Measurements from ENCODE around the gene PSAP.

Gene PSAP

GRCh38 chr10:71806704-71807556 lies 44.1 kb downstream of the PSAP start:
- Histone ChIP-seq H3K14ac (ENCODE audit: low read length in 2 of 2) (no peak overlapping the region), H3K23ac (ENCODE audit: low read length in 2 of 2) (no peak overlapping the region), H3K4ac (ENCODE audit: low read depth in 1 of 2, low read length in 2 of 2) (no peak overlapping the region), H2BK12ac (ENCODE audit: low read length in 2 of 2) (no peak overlapping the region), H3K4me3 (ENCODE audit: insufficient read depth in 1 of 2, low read depth in 1 of 2, low read length in 2 of 2) (no peak overlapping the region), H2BK5ac (ENCODE audit: low read depth, low read length, poor library complexity, severe bottlenecking) (no peak overlapping the region), H3K27ac (ENCODE audit: low read length, poor library complexity, severe bottlenecking) (no peak overlapping the region), H3K9me3 (ENCODE audit: control insufficient read depth, low read length) (no peaks in the 10 kb centered on the region), H3K36me3 (ENCODE audit: control insufficient read depth in 1 of 2, insufficient read depth in 2 of 2, low read depth in 1 of 2, low read length in 2 of 2) (peaks cover 5 to 8% of the 10 kb centered on the region in 2 experiments), H3K4me1 (ENCODE audit: control insufficient read depth, insufficient read depth, low read depth, low read length) (peaks cover under 1% of the 10 kb centered on the region), H2BK120ac (ENCODE audit: low read depth, low read length) (no peak overlapping the region), H4K91ac (ENCODE audit: low read length) (no peak overlapping the region), H2BK15ac (ENCODE audit: low read depth, poor library complexity, severe bottlenecking) (no peak overlapping the region), H3K18ac (ENCODE audit: low read depth in 1 of 2, low read length in 2 of 2) (no peak overlapping the region), H3K4me2 (ENCODE audit: low read length, poor library complexity, severe bottlenecking) (no peak overlapping the region), H2AK5ac (ENCODE audit: low read length, severe bottlenecking) (no peak overlapping the region), H3K27me3 (ENCODE audit: control insufficient read depth in 1 of 2, insufficient read depth in 1 of 2, low read length in 2 of 2) (peaks cover 17 to 39% of the 10 kb centered on the region in 2 experiments), H4K8ac (ENCODE audit: low read length) (no peak overlapping the region), H2AFZ (ENCODE audit: low read depth, low read length) (no peak overlapping the region), H3K79me1 (replicated peaks; ENCODE audit: low read length, poor library complexity, severe bottlenecking) (no peaks in the 10 kb centered on the region), H3K9ac (ENCODE audit: low read length) (no peak overlapping the region)
- 93% methylated on average over 23 of the region's 23 CpGs for WGBS
- no peak for DNase-seq

DNA sequence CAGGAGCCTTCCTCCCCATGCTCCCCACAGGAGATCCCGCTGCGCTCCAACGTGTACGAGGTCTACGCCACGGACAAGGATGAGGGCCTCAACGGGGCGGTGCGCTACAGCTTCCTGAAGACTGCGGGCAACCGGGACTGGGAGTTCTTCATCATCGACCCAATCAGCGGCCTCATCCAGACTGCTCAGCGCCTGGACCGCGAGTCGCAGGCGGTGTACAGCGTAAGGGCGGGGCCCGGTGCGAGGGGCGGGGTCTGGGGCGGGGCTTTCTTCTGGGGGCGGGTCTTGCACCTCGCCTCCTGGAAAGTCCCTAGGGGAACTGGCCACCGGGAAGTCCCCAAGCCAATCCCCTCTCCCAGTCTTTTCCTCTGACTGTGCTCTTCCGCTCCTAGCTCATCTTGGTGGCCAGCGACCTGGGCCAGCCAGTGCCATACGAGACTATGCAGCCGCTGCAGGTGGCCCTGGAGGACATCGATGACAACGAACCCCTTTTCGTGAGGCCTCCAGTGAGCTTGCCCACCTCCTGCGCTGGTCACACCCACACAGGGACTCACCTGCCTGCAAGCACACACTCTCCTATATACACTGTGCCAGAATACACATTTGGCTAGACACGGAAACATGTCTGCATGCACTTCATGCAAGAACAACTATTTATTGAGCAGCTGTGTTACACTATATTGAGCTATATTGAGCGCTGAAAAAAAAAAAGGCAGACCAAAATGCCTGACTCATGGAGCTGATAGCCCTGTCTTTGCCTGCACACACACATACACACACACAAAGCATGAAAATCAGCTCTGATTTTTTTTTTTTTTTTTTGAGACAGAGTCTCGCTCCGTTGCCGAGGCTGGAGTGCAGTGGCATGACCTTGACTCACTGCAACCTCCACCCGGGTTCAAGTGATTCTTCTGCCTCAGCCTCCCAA lies 45.0 kb downstream of the PSAP start:
- no peak overlapping the region for H4K8ac ChIP-seq (ENCODE audit: low read length)
- no peak overlapping the region for H3K4ac ChIP-seq (ENCODE audit: low read depth in 1 of 2, low read length in 2 of 2)
- H2BK15ac ChIP-seq (ENCODE audit: low read depth, poor library complexity, severe bottlenecking) = no peak overlapping the region
- no peak overlapping the region for H2BK120ac ChIP-seq (ENCODE audit: low read depth, low read length)
- peaks cover under 1 to 5% of the 10 kb centered on the region in 2 experiments for H3K36me3 ChIP-seq (ENCODE audit: control insufficient read depth in 1 of 2, insufficient read depth in 2 of 2, low read depth in 1 of 2, low read length in 2 of 2)
- H3K4me3 ChIP-seq (ENCODE audit: insufficient read depth in 1 of 2, low read depth in 1 of 2, low read length in 2 of 2) = no peak overlapping the region
- H3K9ac ChIP-seq (ENCODE audit: low read length) = no peak overlapping the region
- no peak overlapping the region for H3K23ac ChIP-seq (ENCODE audit: low read length in 2 of 2)
- no peak overlapping the region for H3K27ac ChIP-seq (ENCODE audit: low read length, poor library complexity, severe bottlenecking)
- H3K14ac ChIP-seq (ENCODE audit: low read length in 2 of 2) = peak overlapping the region in 1 of 2 experiments; percentile 69
- no peak overlapping the region for H2AK5ac ChIP-seq (ENCODE audit: low read length, severe bottlenecking)
- H3K9me3 ChIP-seq (ENCODE audit: control insufficient read depth, low read length) = no peaks in the 10 kb centered on the region
- DNase-seq = peak; percentile 44
- WGBS = 25% methylated on average over 41 of the region's 41 CpGs
- H2BK12ac ChIP-seq (ENCODE audit: low read length in 2 of 2) = no peak overlapping the region
- peaks cover 17 to 44% of the 10 kb centered on the region in 2 experiments for H3K27me3 ChIP-seq (ENCODE audit: control insufficient read depth in 1 of 2, insufficient read depth in 1 of 2, low read length in 2 of 2)
- H2BK5ac ChIP-seq (ENCODE audit: low read depth, low read length, poor library complexity, severe bottlenecking) = no peak overlapping the region
- H2AFZ ChIP-seq (ENCODE audit: low read depth, low read length) = no peak overlapping the region
- H3K4me1 ChIP-seq (ENCODE audit: control insufficient read depth, insufficient read depth, low read depth, low read length) = no peaks in the 10 kb centered on the region
- H3K4me2 ChIP-seq (ENCODE audit: low read length, poor library complexity, severe bottlenecking) = no peak overlapping the region
- H3K18ac ChIP-seq (ENCODE audit: low read depth in 1 of 2, low read length in 2 of 2) = no peak overlapping the region
- H4K91ac ChIP-seq (ENCODE audit: low read length) = no peak overlapping the region
- H3K79me1 ChIP-seq (replicated peaks; ENCODE audit: low read length, poor library complexity, severe bottlenecking) = no peaks in the 10 kb centered on the region

GRCh38 chr10:71804077-71804476 lies 47.0 kb downstream of the PSAP start:
- Histone ChIP-seq H4K8ac (ENCODE audit: low read length) (no peak overlapping the region), H3K4me3 (ENCODE audit: insufficient read depth in 1 of 2, low read depth in 1 of 2, low read length in 2 of 2) (no peak overlapping the region), H3K18ac (ENCODE audit: low read depth in 1 of 2, low read length in 2 of 2) (no peak overlapping the region), H2AFZ (ENCODE audit: low read depth, low read length) (no peak overlapping the region), H2BK12ac (ENCODE audit: low read length in 2 of 2) (no peak overlapping the region), H3K14ac (ENCODE audit: low read length in 2 of 2) (no peak overlapping the region), H3K27me3 (ENCODE audit: control insufficient read depth in 1 of 2, insufficient read depth in 1 of 2, low read length in 2 of 2) (peaks cover 17 to 50% of the 10 kb centered on the region in 2 experiments), H2BK5ac (ENCODE audit: low read depth, low read length, poor library complexity, severe bottlenecking) (no peak overlapping the region), H2BK15ac (ENCODE audit: low read depth, poor library complexity, severe bottlenecking) (no peak overlapping the region), H3K9ac (ENCODE audit: low read length) (no peak overlapping the region), H4K91ac (ENCODE audit: low read length) (no peak overlapping the region), H3K4me1 (ENCODE audit: control insufficient read depth, insufficient read depth, low read depth, low read length) (no peaks in the 10 kb centered on the region), H2BK120ac (ENCODE audit: low read depth, low read length) (no peak overlapping the region), H3K36me3 (ENCODE audit: control insufficient read depth in 1 of 2, insufficient read depth in 2 of 2, low read depth in 1 of 2, low read length in 2 of 2) (no peaks in the 10 kb centered on the region), H3K79me1 (replicated peaks; ENCODE audit: low read length, poor library complexity, severe bottlenecking) (no peaks in the 10 kb centered on the region), H3K4me2 (ENCODE audit: low read length, poor library complexity, severe bottlenecking) (no peak overlapping the region), H3K23ac (ENCODE audit: low read length in 2 of 2) (no peak overlapping the region), H3K27ac (ENCODE audit: low read length, poor library complexity, severe bottlenecking) (no peak overlapping the region), H2AK5ac (ENCODE audit: low read length, severe bottlenecking) (no peak overlapping the region), H3K4ac (ENCODE audit: low read depth in 1 of 2, low read length in 2 of 2) (no peak overlapping the region), H3K9me3 (ENCODE audit: control insufficient read depth, low read length) (no peaks in the 10 kb centered on the region)
- 67% methylated on average over 4 of the region's 4 CpGs for WGBS
- no peak for DNase-seq

Measured in mesenchymal stem cell (in vitro differentiated cells and primary cell).